Measurements from ENCODE around the gene PIK3R4.

PIK3R4 gene

DNA sequence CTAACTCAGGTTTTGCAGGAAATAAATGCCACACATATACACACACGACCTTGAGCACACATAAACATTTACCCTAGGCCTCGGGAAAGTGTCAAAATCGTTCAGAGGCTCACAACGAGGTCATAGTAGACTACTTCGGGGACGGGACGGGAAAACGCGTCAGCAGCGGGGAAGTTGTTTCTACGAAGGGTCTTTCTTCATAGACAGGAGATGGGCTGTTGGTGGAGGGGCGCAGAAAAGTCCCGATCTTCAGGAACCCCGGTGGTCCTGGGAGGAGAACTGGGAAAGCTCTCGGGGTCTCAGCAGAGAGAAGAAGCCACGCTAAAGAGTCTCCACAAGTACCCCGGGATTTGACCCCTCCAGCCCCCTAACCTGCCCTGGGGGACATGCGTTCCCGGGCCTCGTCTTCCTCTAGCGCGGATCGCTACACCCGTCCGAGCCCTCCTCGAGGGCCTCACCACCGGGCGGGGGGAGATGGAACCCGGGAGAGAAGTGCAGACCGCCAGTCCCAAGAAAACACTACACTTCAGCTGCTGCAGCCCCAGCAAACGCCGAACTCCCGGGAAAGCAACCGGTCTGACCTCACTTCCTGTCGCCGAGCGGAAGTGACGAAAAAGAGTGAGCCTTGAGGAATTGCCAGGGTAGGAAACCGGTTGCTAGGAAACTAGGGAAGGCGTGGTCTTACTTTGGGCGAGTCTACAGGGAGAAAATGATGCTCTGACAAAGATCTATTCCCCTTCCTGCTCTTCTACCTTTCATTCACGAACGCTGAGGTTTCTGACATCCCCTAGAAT, at the start of gene PIK3R4:
Gene PIK3R4 (minus strand): TSS at position 584 of the 794 bp plus-strand sequence. CDS start 1,611 bp downstream, outside the sequence.
- DNase-seq = peak; percentile 97

DNA sequence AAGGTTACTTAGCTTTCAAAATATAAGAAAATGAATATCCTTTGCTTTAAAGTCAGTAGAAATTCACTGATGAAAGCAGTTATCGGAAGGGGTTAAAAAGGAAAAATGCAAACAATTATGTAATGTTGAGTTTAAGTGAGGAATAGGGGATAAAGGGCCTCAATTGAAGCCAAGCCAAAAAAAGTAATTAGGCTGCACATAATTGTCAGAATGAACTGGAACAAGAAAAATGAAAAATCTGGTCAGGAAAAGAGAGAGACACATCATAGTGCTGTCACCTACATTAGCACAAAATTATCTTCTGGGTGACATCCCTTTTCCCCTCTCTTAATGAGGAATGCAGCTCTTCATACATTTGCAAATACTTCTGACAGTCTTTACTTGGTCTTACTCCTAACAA, 48.8 kb upstream of the PIK3R4 start:
- DNase-seq = no peak

DNA sequence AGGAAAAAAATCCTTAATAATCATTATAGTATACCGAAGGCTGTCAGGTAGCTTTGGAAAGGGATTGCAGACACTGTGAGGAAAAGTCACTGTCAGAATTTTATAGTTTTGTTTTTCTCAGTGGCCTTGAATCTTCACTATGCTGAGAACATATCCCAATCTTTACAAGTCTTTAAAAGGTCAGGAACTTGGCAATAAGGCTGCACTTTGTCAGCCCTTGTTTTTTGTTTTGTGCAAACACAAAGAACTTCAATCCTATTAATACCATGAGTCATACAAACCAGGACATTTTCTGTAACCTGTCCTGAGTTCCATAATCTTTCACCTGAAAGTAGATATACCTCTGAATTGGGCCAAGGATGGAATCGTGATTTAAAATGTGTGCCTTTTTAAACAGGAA, 45.6 kb upstream of the PIK3R4 start:
- DNase-seq = no peak

DNA sequence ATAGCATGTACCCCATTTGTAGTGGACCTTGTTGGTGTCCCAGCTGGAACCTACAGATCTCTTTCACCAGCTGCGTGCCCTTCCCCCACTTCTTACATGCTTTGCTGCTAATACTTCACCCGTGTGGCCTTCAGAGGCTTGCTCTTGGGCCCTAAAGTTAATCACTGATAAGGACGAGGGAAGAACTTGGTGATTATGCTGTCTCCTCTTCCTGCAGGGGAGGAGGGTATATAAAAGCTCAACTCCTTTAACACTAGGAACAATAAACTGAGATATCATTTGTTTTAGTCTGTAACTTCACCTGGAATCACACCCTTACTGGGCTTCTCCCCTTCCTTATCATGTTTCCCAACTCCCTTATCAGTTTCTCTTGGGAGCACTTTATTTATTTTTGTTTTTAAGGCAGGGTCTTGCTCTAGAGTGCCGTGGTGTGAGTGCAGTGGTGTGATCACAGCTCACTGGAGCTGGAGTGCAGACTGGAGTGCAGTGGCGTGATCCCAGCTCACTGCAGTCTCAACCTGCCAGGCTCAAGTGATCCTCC, 43.2 kb upstream of the PIK3R4 start:
- no peak for DNase-seq

GRCh38 chr3:130787422-130788068, 40.9 kb upstream of the PIK3R4 start:
- DNase-seq = no peak

GRCh38 chr3:130786306-130786705, 39.7 kb upstream of the PIK3R4 start:
- DNase-seq = no peak

DNA sequence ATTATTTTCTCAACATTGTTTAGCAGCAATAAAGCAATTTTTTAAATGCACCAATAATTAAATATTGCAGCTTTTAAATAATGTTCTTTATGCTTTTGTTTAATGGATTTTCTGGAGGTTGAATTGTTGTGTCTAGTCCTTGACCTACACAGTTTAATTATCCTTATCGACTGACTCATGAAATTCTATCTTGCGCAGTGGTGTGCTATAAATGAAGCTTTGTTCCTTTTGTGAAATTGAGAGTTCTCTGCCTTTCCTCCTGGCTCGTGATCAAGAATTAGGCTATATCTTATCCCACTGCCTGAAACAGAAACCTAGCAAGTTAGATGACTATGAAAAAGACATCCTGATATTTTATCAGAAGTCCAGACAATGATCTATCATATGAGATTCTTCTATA, 37.0 kb upstream of the PIK3R4 start:
- DNase-seq = no peak

DNA sequence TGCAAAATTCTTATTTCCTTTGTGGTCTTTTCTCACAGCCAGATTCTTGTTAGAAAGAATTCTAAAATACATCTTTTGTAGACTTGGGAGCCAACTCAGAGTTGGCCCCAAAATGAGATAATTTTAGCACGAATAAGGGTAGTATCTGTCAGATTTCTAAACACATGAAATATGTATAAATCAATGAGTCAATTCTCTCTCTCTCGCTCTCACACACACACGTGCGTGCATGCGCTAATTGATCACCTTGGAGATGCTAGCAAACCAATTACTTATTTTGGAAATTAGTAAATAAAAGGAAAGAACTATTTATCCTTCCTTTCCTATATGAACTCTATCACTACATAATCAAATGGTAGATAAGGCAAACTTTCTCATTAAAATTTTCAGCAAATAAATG, 32.9 kb upstream of the PIK3R4 start:
- no peak for DNase-seq

DNA sequence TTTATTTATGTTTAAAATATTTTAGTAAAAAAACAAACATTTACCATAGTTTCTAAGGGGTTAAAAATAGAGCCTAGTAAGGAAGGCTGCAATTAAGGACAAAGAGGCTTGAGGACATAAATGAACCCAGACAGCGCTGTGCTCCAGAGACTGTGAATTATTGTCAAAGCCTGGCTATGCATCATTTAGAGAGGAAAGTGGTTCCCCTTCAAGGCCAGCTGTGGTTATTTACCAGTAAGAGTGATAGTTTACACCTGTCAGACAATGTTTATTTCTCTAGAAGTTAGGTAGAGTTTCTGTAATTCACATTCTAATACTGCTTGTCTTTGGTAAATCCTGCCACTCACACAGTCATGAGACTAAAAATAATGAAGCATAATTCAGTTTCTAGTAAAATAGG, 32.4 kb upstream of the PIK3R4 start:
- no peak for DNase-seq

- no peak for DNase-seq
Measured at GRCh38 chr3:130773366-130773765, 26.7 kb upstream of the PIK3R4 start.

GRCh38 chr3:130772129-130772528, 25.5 kb upstream of the PIK3R4 start:
- DNase-seq = no peak

DNA sequence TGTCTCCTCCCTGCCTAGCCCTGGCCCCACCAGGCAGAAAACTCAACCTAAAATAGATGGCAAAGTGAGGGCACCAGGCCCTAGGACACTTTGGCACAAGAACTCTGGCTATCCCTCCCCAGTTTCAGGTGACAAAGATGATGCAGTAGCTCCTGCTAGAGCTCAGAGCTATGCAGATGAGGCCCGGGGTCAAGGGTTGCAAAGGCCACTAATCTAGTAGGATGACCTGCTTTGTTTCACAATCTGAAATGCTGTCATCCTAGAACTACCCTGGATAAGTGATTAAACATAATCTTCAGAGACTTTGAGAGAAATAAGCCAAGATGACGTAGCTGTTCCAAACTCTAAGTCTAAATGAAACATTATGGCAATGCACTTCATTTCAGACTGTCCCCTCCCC, 24.0 kb upstream of the PIK3R4 start:
- DNase-seq = no peak

- DNase-seq = no peak
Measured at GRCh38 chr3:130761730-130762311, 15.2 kb upstream of the PIK3R4 start.

DNA sequence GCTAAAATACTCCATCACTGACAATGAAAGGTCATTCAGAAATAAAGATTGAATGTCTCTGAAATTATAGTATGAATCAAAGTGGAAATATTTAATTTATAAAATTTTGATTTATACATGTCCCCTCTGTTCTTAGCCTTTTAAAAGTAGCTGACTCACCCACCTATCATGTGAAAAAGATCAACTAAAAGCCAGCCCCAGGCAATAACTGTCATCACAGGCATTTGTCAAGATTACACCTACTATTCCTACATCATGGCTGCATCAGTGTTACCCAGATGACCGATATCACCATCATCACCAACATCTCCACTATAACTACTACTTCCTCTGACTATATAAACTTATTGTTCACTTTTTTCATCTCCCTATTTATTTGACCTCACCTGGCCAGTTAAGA, 14.3 kb upstream of the PIK3R4 start:
- no peak for DNase-seq

DNA sequence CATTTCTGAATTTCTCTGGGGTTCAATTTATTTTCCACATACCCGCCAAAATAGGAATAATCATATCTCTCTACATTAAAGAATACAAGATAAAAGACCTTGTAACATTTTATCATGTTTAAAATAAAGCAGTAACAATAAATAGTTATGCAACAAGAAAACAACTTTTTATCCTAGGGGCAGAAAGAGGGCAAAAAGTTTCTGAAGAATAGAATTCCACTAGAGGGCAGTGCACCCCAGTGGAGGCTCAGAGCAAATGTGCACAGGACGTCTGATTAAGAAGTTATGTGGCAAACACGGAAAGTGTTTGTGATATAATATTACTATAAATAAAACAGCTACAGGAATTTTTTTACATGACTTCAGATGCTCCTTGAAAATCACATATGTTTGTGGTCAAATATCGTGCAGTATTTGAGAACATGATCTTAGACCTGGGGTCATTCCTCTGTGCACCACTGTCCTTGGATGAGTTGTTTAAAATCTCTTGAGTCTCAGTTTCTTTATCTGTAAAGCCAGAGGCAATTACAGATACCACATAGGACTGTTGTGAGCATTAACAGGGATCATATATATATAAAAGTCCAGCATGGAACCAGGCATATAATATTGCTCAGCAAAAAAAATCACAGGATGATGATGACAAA, 13.2 kb upstream of the PIK3R4 start:
- peak; percentile 70 for DNase-seq

DNA sequence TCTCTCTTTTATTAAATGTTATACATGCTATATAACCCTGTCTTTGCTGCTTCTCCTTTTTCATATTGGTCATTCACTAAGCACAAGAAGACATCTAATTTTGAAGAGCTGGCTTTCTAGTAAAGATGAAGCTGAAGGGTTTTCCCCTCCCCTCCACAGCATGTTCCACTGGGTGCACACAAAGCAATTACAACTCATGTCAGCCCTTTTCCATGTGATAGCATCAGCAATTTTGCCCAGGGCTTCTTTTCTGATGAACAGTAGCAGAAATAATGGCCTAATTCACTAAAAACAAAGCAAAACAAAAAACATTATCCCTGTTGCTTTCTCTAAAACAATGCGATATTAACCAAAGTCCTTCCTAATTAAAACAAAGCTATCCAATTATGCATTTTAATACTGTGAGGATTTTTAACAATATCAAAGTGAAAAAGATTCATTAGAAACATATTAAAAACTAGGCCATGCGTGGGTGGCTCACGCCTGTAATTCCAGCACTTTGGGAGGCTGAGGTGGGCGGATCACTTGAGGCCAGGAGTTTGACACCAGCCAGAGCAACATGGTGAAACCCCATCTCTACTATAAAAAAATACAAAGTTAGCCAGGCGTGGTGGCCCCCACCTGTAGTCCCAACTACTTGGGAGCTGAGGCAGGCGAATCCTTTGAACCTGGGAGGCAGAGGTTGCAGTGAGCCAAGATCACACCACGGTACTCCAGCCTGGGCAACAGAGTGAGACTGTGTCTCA, 12.2 kb upstream of the PIK3R4 start:
- no peak for DNase-seq

GRCh38 chr3:130757611-130758150, 11.1 kb upstream of the PIK3R4 start:
- no peak for DNase-seq

DNA sequence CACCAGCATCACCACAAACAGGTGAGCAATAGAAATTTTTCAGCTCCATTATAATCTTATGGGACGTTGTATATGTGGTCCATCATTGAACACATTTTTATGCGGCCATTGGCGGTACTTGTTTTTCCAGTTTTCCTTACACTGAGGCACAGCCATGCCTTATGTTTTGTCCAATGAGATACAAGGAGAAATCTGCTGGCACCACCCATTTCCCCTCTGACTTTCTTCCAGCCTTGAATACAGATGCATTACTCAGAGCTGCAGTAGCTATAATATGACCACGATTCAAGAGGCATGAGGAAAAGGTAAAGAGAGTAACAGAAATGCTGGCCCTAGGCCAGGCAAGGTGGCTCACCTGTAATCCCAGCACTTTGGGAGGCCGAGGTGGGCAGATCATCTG, 9.0 kb upstream of the PIK3R4 start:
- no peak for DNase-seq

GRCh38 chr3:130748981-130749380, 2.4 kb upstream of the PIK3R4 start:
- no peak for DNase-seq

GRCh38 chr3:130748467-130748861, 1.8 kb upstream of the PIK3R4 start:
- DNase-seq = no peak

GRCh38 chr3:130743354-130743753, 3.3 kb downstream of the PIK3R4 start:
- DNase-seq = no peak

DNA sequence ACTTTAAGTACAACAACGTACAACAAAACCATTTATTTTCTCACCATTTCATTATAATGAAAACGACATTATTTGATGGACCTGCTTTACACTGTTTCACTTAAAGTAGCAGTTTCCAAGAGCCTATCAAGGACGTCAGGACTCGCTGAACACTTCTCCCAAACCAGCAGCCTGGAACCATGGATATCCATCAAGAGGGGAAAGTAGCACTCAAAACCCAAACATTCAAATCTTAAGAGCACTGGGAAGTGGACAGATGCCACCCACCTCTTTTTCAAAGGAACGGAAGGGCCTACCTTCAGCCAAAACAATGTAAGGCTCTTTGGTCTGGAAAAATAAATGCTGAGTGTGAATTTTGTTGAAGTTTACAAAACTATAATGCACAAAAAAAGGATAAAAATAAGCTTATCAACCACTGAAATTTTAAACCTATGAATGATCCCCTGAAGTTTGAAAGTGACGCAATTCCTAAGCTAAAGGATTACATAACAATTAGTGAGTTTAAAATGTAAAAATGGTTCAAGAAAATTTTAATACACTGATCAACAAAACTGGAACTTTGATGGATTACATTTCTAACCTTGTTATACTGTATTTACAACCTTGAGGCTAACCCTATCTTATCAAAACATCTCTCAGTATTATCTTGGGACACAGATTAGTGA, 4.6 kb downstream of the PIK3R4 start:
- DNase-seq = no peak

Data from CD4-positive, alpha-beta T cell treated with Interleukin-4 for 4 hours (primary cell).